ENCODE results near the gene EBLN2. TPM values are rescaled to one million over a fixed set of nuclear protein-coding genes. Genes with fewer than 3 reads are reported as not detected.

EBLN2 gene
- total RNA-seq, 1 donor from 2014 or later = 6.4 TPM

- no peak overlapping the region for H3K27ac ChIP-seq
- intact Hi-C loops (cut with DNase I) = loop anchor here (10.0 kb wide), 1 partner anchor 115 kb away; no protein-coding TSS in a partner anchor
- no peak for DNase-seq (ENCODE audit: extremely low spot score in 2 of 2)
Measured at GRCh38 chr3:73069775-73070444, 8.5 kb downstream of the EBLN2 start.

GRCh38 chr3:73070675-73071575, 9.5 kb downstream of the EBLN2 start:
- no peak for TF ChIP-seq POLR2AphosphoS5 (IDR thresholded peaks at IDR 0.05; ENCODE audit: insufficient read depth in 1 of 2, low read depth in 1 of 2)
- intact Hi-C loops (cut with DNase I) = no loop called here
- H3K27ac ChIP-seq = no peak overlapping the region

More at GRCh38 chr3:73069775-73070444, 8.5 kb downstream of the EBLN2 start:
- Histone ChIP-seq H3K4me1 (no peaks in the 10 kb centered on the region), H3K4me3 (no peak overlapping the region), H3K9me3 (no peaks in the 10 kb centered on the region), H3K36me3 (peaks cover 0 to 6% of the 10 kb centered on the region in 2 donors), H3K27me3 (no peaks in the 10 kb centered on the region)
- TF ChIP-seq CTCF (IDR thresholded peaks at IDR 0.05) = no peak
- TF ChIP-seq POLR2AphosphoS5 (IDR thresholded peaks at IDR 0.05; ENCODE audit: insufficient read depth in 1 of 2, low read depth in 1 of 2) = no peak
- no peak for TF ChIP-seq POLR2A (IDR thresholded peaks at IDR 0.05)

GRCh38 chr3:73071952-73072351, 10.5 kb downstream of the EBLN2 start:
- H3K36me3 ChIP-seq = no peaks in the 10 kb centered on the region
- H3K27me3 ChIP-seq = no peaks in the 10 kb centered on the region
- no peaks in the 10 kb centered on the region for H3K9me3 ChIP-seq
- intact Hi-C loops (cut with DNase I) = no loop called here
- DNase-seq (ENCODE audit: extremely low spot score in 2 of 2) = no peak
- H3K27ac ChIP-seq = no peak overlapping the region
- H3K4me1 ChIP-seq = no peaks in the 10 kb centered on the region
- no peak overlapping the region for H3K4me3 ChIP-seq
- TF ChIP-seq CTCF (IDR thresholded peaks at IDR 0.05) (no peak), POLR2AphosphoS5 (IDR thresholded peaks at IDR 0.05; ENCODE audit: insufficient read depth in 1 of 2, low read depth in 1 of 2) (no peak), POLR2A (IDR thresholded peaks at IDR 0.05) (no peak)

More at GRCh38 chr3:73070675-73071575, 9.5 kb downstream of the EBLN2 start:
- no peaks in the 10 kb centered on the region for H3K4me1 ChIP-seq
- H3K27me3 ChIP-seq = no peaks in the 10 kb centered on the region
- H3K4me3 ChIP-seq = no peak overlapping the region
- no peaks in the 10 kb centered on the region for H3K9me3 ChIP-seq
- no peaks in the 10 kb centered on the region for H3K36me3 ChIP-seq
- DNase-seq (ENCODE audit: extremely low spot score in 2 of 2) = no peak

- H3K4me1 ChIP-seq = no peaks in the 10 kb centered on the region
- H3K36me3 ChIP-seq = no peaks in the 10 kb centered on the region
- H3K27me3 ChIP-seq = no peaks in the 10 kb centered on the region
- intact Hi-C loops (cut with DNase I) = no loop called here
- no peak for DNase-seq (ENCODE audit: extremely low spot score in 2 of 2)
- TF ChIP-seq POLR2A (IDR thresholded peaks at IDR 0.05) (no peak), CTCF (IDR thresholded peaks at IDR 0.05) (no peak), POLR2AphosphoS5 (IDR thresholded peaks at IDR 0.05; ENCODE audit: insufficient read depth in 1 of 2, low read depth in 1 of 2) (no peak)
- H3K4me3 ChIP-seq = no peak overlapping the region
- no peaks in the 10 kb centered on the region for H3K9me3 ChIP-seq
- no peak overlapping the region for H3K27ac ChIP-seq
Measured at GRCh38 chr3:73072634-73073033, 11.2 kb downstream of the EBLN2 start.

GRCh38 chr3:73073091-73073707, 11.7 kb downstream of the EBLN2 start:
- Histone ChIP-seq H3K4me3 (no peak overlapping the region), H3K27ac (no peak overlapping the region), H3K36me3 (no peaks in the 10 kb centered on the region), H3K4me1 (no peaks in the 10 kb centered on the region), H3K27me3 (no peaks in the 10 kb centered on the region), H3K9me3 (no peaks in the 10 kb centered on the region)
- intact Hi-C loops (cut with DNase I) = no loop called here
- DNase-seq (ENCODE audit: extremely low spot score in 2 of 2) = no peak
- no peak for TF ChIP-seq CTCF (IDR thresholded peaks at IDR 0.05)
